Activated CD8-positive, alpha-beta T cell treated with anti-CD3 and anti-CD28 coated beads for 36 hours (primary cell): ENCODE measurements around the gene PCGF1. TPM values are rescaled to one million over a fixed set of nuclear protein-coding genes. Genes with fewer than 3 reads are reported as not detected.
A peak's percentile ranks its signal among the peaks of the same experiment; 100 is the strongest.

Experiments used
- ATAC-seq: fragments of 200-7000 bp; cut with Tn5 transposase; one replicate; pipeline ENCODE4 v1.10.0; 2021; ENCODE audit warnings: mild to moderate bottlenecking, moderate library complexity
- CTCF ChIA-PET: fragments of 350-600 bp; sonication (Branson Sonifier 250); formaldehyde crosslinking; loops from one replicate; lab custom pipeline; 2021; ENCODE audit warnings: antibody characterized with exemption; lab: Charles Lee
- POLR2A ChIA-PET: fragments of 350-600 bp; sonication (Branson Sonifier 250); formaldehyde crosslinking; loops from one replicate; lab custom pipeline; 2021; ENCODE audit warnings: antibody characterized with exemption; lab: Charles Lee
- DNase-seq: peaks from one replicate; pipeline ENCODE4 v3.0.0-alpha.2; 2020
- H3K27ac Mint-ChIP-seq: one replicate; pipeline ENCODE4 v1.8.0; 2021; ENCODE audit warnings: mild to moderate bottlenecking, mixed read lengths
- H3K27me3 Mint-ChIP-seq: one replicate; pipeline ENCODE4 v1.8.0; 2021; ENCODE audit warnings: mixed read lengths
- H3K36me3 Mint-ChIP-seq: one replicate; pipeline ENCODE4 v1.8.0; 2021; ENCODE audit warnings: low read depth, mixed read lengths
- H3K4me1 Mint-ChIP-seq: one replicate; pipeline ENCODE4 v1.8.0; 2021; ENCODE audit warnings: low read depth, mixed read lengths
- H3K4me3 Mint-ChIP-seq: one replicate; pipeline ENCODE4 v1.8.0; 2021; ENCODE audit warnings: mild to moderate bottlenecking, moderate library complexity, mixed read lengths
- H3K9me3 Mint-ChIP-seq: one replicate; pipeline ENCODE4 v1.8.0; 2021; ENCODE audit warnings: mixed read lengths
- CTCF ChIP-seq: fragments of 200-600 bp; IDR thresholded peaks from one replicate; pipeline ENCODE4 v1.8.0; 2022; ENCODE audit warnings: antibody characterized with exemption, mild to moderate bottlenecking
- intact Hi-C: fragments of 100-400 bp; cut with micrococcal nuclease; formaldehyde crosslinking; loops from one replicate; pipeline ENCODE4 v1.10.0; 2022
- total RNA-seq, 2 experiments: library from RNA; stranded (reverse); gene quantifications; one replicate each; pipeline ENCODE4 v1.2.3, GENCODE V29; 2021

The PCGF1 gene
- total RNA-seq, 2 experiments from 2014 or later = 16.1 to 21.1 TPM

DNA sequence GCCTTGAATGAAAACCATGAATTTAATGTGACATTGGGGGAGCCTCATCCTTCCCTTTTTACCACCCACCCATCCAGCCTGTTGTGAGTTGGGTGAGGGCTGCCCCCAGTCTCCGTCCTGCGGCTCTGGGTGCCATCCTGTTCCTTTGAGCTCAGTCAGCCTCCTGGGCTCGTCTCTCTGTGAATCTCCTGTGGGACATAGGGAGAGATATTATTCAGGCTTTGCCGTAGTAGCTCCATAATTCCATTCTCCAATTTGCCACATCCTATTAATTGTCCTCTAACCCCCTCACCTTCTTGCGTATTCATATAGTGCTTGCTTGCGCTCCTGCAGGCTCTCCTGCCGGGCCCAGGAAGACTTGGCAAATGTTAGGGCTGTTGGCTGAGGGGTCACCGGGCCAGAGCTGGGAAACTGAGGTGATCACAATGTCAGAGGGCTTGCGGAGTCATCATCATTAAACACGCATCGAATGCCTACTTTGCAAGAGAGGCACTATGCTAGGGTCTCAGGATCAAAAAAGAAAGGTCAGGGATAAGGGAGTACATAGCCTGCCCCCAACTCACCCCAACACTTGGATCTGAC is 19.2 kb upstream of the PCGF1 start:
- CTCF ChIA-PET = interaction anchor here (0.9 to 2.1 kb wide), 3 partner anchors 23 to 52 kb away, joined by 3 to 4 read pairs (median 4); partner anchors contain the start of gene LBX2
- no peaks in the 10 kb centered on the region for H3K9me3 Mint-ChIP-seq

GRCh38 chr2:74525717-74526648 is 18.5 kb upstream of the PCGF1 start, which contains the start of gene DQX1:
DQX1 (minus strand) TSS chr2:74526231; CDS start chr2:74525729, 502 bp downstream.
- POLR2A ChIA-PET = interaction anchor here (0.6 to 1.5 kb wide), 5 partner anchors 11 to 287 kb away, joined by 3 to 5 read pairs (median 3); no protein-coding TSS in a partner anchor
- intact Hi-C loops = no loop called here
- Mint-ChIP-seq H3K36me3 (peaks cover 46% of the 10 kb centered on the region), H3K27ac (no peak within 1 kb of the TSS), H3K27me3 (no peaks in the 10 kb centered on the region), H3K4me1 (peaks cover 25% of the 10 kb centered on the region), H3K9me3 (no peaks in the 10 kb centered on the region), H3K4me3 (peak within 1 kb of the TSS; percentile 14)
- TF ChIP-seq CTCF = no peak
- peak; percentile 37 for DNase-seq
- CTCF ChIA-PET = interaction anchor here (0.9 to 2.1 kb wide), 3 partner anchors 22 to 52 kb away, joined by 3 to 4 read pairs (median 4); partner anchors contain the start of gene LBX2
- ATAC-seq = no peak

More for the DNA sequence above, 19.2 kb upstream of the PCGF1 start:
- intact Hi-C loops = no loop called here
- Mint-ChIP-seq H3K27me3 (no peaks in the 10 kb centered on the region), H3K4me3 (peak overlapping the region; percentile 14), H3K4me1 (peaks cover 33% of the 10 kb centered on the region), H3K27ac (no peak overlapping the region), H3K36me3 (peaks cover 54% of the 10 kb centered on the region)
- no peak for ATAC-seq
- TF ChIP-seq CTCF = no peak
- DNase-seq = no peak
- POLR2A ChIA-PET = interaction anchor here (0.6 to 1.5 kb wide), 6 partner anchors 11 to 82 kb away, joined by 3 to 5 read pairs (median 3); no protein-coding TSS in a partner anchor

GRCh38 chr2:74524955-74525716 is 17.6 kb upstream of the PCGF1 start:
- DNase-seq = no peak
- no peaks in the 10 kb centered on the region for H3K9me3 Mint-ChIP-seq
- H3K27ac Mint-ChIP-seq = no peak overlapping the region
- no peak for ATAC-seq
- peaks cover 40% of the 10 kb centered on the region for H3K36me3 Mint-ChIP-seq
- CTCF ChIA-PET = no interaction called here
- intact Hi-C loops = no loop called here
- H3K4me1 Mint-ChIP-seq = peaks cover 21% of the 10 kb centered on the region
- H3K4me3 Mint-ChIP-seq = no peak overlapping the region
- peaks cover 3% of the 10 kb centered on the region for H3K27me3 Mint-ChIP-seq
- TF ChIP-seq CTCF = no peak
- POLR2A ChIA-PET = no interaction called here

GRCh38 chr2:74524005-74524404 is 16.5 kb upstream of the PCGF1 start:
- peaks cover 8% of the 10 kb centered on the region for H3K27me3 Mint-ChIP-seq
- intact Hi-C loops = no loop called here
- CTCF ChIA-PET = interaction anchor here (1.0 to 2.5 kb wide), 2 partner anchors 8 to 63 kb away, joined by 3 to 10 read pairs; no protein-coding TSS in a partner anchor
- H3K36me3 Mint-ChIP-seq = peaks cover 38% of the 10 kb centered on the region
- no peak overlapping the region for H3K27ac Mint-ChIP-seq
- H3K4me1 Mint-ChIP-seq = peaks cover 21% of the 10 kb centered on the region
- no peaks in the 10 kb centered on the region for H3K9me3 Mint-ChIP-seq
- no peak for TF ChIP-seq CTCF
- DNase-seq (no peak), ATAC-seq (no peak)
- H3K4me3 Mint-ChIP-seq = no peak overlapping the region
- POLR2A ChIA-PET = no interaction called here
